ENCODE measurements around the gene ZBTB38. TPM values are rescaled to one million over a fixed set of nuclear protein-coding genes. Genes with fewer than 3 reads are reported as not detected.

Gene ZBTB38
- total RNA-seq, 4 donors from 2014 or later, result 70.1 to 133 (median 108) TPM

GRCh38 chr3:141326626-141327025, 41.7 kb upstream of the ZBTB38 start:
- ATAC-seq (ENCODE audit: low FRiP score) (no peak), DNase-seq (ENCODE audit: low spot score) (no peak)
- TF ChIP-seq CTCF (IDR thresholded peaks at IDR 0.05), result no peak

- no peak for TF ChIP-seq CTCF (IDR thresholded peaks at IDR 0.05)
- ATAC-seq (ENCODE audit: low FRiP score) (no peak), DNase-seq (ENCODE audit: low spot score) (no peak)
Measured at GRCh38 chr3:141328286-141329166, 39.8 kb upstream of the ZBTB38 start.

GRCh38 chr3:141330235-141330634, 38.1 kb upstream of the ZBTB38 start:
- no peak for DNase-seq (ENCODE audit: low spot score)
- TF ChIP-seq CTCF (IDR thresholded peaks at IDR 0.05), result no peak
- ATAC-seq (ENCODE audit: low FRiP score), result no peak

- no peak for TF ChIP-seq CTCF (IDR thresholded peaks at IDR 0.05)
- ATAC-seq (ENCODE audit: low FRiP score) (no peak), DNase-seq (ENCODE audit: low spot score) (no peak)
Measured at GRCh38 chr3:141330718-141331376, 37.5 kb upstream of the ZBTB38 start.

- ATAC-seq (ENCODE audit: low FRiP score) (peak; percentile 67), DNase-seq (ENCODE audit: low spot score) (peak; percentile 38)
- no peak for TF ChIP-seq CTCF (IDR thresholded peaks at IDR 0.05)
Measured at GRCh38 chr3:141331377-141332318, 36.7 kb upstream of the ZBTB38 start.

- DNase-seq (ENCODE audit: low spot score) (no peak), ATAC-seq (ENCODE audit: low FRiP score) (no peak)
- no peak for TF ChIP-seq CTCF (IDR thresholded peaks at IDR 0.05)
Measured at GRCh38 chr3:141332416-141332815, 35.9 kb upstream of the ZBTB38 start.
